Type B pancreatic cell (in vitro differentiated cells): ENCODE results near the gene TMEM176B. TPM values are rescaled to one million over a fixed set of nuclear protein-coding genes. Genes with fewer than 3 reads are reported as not detected.

Source experiments
- DNase-seq: peaks from one replicate; pipeline ENCODE4 v3.0.0; 2021; ENCODE audit warnings: mixed read lengths; ENCODE audit not compliant: unreplicated experiment; ENCODE audit errors: extremely low spot score
- H3K27ac Mint-ChIP-seq: 2 replicates; pipeline ENCODE4 v1.8.0; 2021; ENCODE audit warnings: mild to moderate bottlenecking, mixed read lengths
- H3K27me3 Mint-ChIP-seq: 2 replicates; pipeline ENCODE4 v1.8.0; 2021; ENCODE audit warnings: mixed read lengths
- H3K36me3 Mint-ChIP-seq: 2 replicates; pipeline ENCODE4 v1.8.0; 2021; ENCODE audit warnings: mixed read lengths
- H3K4me1 Mint-ChIP-seq: one replicate; pipeline ENCODE4 v1.8.0; 2021; ENCODE audit warnings: mixed read lengths; ENCODE audit not compliant: unreplicated experiment
- H3K4me3 Mint-ChIP-seq: 2 replicates; pipeline ENCODE4 v1.8.0; 2021; ENCODE audit warnings: mild to moderate bottlenecking, mixed read lengths
- H3K9me3 Mint-ChIP-seq: 2 replicates; pipeline ENCODE4 v1.8.0; 2021; ENCODE audit warnings: mixed read lengths
- total RNA-seq: library from RNA; stranded (reverse); gene quantifications from 2 replicates; pipeline ENCODE4 v1.2.1, GENCODE V29; 2021; ENCODE audit warnings: low replicate concordance
- TF ChIP-seq, protein P1 (sequence below): fragments of 200-600 bp; sonication (generic); conservative IDR thresholded peaks from 2 replicates; pipeline ENCODE4 v1.5.0; 2021; ENCODE audit warnings: antibody characterized with exemption, mild to moderate bottlenecking

Gene TMEM176B
- total RNA-seq, 1 donor from 2014 or later = 72.9 TPM

DNA sequence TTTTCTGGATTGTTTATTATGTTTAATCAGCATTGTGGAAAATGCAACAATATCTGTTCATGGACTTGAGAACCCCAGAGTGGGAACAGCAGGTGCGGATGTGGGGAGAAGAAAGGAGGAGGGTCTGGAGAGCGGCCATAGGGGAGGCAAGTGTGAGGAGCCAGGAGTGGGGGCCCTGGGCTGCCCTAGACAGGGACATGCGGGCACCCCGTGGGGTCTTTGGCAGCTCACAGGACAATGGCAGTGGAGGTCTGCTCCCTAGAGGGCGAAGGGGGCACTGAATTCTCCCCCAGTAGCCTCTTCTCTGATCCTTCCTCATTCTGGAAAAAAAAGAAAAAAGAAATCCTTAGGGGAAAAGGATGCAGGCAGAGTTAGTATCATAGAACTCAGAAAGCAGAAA, 8.9 kb downstream of the TMEM176B start:
- Mint-ChIP-seq H3K36me3 (no peaks in the 10 kb centered on the region), H3K27ac (no peak overlapping the region), H3K9me3 (no peaks in the 10 kb centered on the region), H3K27me3 (peaks cover 13% of the 10 kb centered on the region), H3K4me3 (no peak overlapping the region), H3K4me1 (peaks cover 7% of the 10 kb centered on the region)
- TF ChIP-seq, protein P1, sequence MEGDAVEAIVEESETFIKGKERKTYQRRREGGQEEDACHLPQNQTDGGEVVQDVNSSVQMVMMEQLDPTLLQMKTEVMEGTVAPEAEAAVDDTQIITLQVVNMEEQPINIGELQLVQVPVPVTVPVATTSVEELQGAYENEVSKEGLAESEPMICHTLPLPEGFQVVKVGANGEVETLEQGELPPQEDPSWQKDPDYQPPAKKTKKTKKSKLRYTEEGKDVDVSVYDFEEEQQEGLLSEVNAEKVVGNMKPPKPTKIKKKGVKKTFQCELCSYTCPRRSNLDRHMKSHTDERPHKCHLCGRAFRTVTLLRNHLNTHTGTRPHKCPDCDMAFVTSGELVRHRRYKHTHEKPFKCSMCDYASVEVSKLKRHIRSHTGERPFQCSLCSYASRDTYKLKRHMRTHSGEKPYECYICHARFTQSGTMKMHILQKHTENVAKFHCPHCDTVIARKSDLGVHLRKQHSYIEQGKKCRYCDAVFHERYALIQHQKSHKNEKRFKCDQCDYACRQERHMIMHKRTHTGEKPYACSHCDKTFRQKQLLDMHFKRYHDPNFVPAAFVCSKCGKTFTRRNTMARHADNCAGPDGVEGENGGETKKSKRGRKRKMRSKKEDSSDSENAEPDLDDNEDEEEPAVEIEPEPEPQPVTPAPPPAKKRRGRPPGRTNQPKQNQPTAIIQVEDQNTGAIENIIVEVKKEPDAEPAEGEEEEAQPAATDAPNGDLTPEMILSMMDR = no peak
- DNase-seq = no peak

DNA sequence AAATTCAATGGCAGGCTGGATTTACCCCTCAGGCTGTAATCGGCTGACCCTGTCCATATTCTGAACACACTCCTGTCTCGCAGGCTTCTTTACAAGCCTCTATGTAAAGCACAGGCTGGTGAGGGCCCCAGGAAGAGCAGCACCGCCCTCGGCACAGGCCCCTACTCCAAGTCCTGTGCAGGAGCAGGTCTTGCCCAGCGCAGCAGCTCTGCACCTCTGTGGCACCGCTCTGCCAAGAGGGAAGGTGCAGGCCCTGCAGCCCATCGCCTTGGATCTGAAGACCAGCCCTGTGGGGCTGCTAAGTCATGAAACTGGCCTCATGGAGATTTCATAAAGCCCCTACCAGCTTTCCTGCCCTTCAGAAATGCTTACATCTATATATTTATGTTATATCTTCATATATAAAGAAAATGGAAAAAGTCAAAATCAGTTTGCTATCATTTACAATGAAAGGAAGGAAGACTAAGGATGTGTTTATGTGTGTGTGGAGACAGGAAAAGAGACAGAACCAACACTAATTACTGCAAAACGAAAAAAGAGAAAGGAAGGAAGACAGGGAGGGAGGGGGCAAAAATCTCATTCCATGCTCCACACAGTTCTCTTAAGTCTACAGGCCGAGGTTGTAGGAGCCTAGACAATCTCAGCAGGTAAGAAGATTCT, 9.6 kb downstream of the TMEM176B start:
- Mint-ChIP-seq H3K27me3 (peaks cover 13% of the 10 kb centered on the region), H3K4me1 (peaks cover 11% of the 10 kb centered on the region), H3K36me3 (no peaks in the 10 kb centered on the region), H3K4me3 (no peak overlapping the region), H3K27ac (no peak overlapping the region), H3K9me3 (no peaks in the 10 kb centered on the region)
- DNase-seq = no peak
- TF ChIP-seq, protein P1 = no peak

DNA sequence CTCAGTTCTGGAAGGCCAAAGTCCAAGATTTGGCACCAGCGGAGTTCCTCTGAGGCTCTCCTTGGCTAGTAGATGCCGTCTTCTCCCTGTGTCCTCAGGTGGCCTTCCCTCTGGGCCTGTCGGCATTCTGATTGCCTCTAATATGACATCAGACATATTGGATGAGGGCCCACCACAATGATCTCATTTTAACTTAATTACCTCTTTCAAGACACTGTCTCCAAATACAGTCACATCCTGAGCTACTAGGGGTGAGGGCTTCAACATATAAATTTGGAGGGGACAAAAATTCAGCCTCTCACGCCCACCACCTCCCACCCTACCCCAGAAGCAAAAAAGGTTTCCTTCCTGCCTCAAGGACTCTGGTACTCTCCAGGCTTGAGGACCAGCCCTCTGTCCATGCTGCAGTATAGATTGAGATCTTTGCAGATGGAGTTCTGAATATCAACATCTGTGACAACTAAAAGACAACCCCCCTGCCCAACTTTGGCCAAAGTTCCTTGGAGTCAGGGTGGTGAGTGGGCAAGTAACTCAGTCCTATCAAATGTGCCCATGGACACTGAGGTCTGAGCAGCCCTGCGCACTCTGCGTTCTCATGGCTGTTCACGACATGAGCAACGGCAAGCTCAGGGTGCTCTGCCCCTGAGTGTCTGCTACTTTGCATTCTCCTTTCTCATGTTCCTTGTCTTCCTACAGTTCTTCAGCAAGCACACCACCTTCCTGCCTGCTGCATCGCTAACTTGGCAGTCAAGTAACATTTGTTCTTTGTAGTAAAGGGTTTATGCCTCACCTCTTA, 11.5 kb downstream of the TMEM176B start:
- no peak for DNase-seq
- H3K4me1 Mint-ChIP-seq = peaks cover 11% of the 10 kb centered on the region
- H3K9me3 Mint-ChIP-seq = no peaks in the 10 kb centered on the region
- TF ChIP-seq, protein P1 = no peak
- H3K27ac Mint-ChIP-seq = no peak overlapping the region
- no peaks in the 10 kb centered on the region for H3K36me3 Mint-ChIP-seq
- H3K4me3 Mint-ChIP-seq = no peak overlapping the region
- peaks cover 13% of the 10 kb centered on the region for H3K27me3 Mint-ChIP-seq

DNA sequence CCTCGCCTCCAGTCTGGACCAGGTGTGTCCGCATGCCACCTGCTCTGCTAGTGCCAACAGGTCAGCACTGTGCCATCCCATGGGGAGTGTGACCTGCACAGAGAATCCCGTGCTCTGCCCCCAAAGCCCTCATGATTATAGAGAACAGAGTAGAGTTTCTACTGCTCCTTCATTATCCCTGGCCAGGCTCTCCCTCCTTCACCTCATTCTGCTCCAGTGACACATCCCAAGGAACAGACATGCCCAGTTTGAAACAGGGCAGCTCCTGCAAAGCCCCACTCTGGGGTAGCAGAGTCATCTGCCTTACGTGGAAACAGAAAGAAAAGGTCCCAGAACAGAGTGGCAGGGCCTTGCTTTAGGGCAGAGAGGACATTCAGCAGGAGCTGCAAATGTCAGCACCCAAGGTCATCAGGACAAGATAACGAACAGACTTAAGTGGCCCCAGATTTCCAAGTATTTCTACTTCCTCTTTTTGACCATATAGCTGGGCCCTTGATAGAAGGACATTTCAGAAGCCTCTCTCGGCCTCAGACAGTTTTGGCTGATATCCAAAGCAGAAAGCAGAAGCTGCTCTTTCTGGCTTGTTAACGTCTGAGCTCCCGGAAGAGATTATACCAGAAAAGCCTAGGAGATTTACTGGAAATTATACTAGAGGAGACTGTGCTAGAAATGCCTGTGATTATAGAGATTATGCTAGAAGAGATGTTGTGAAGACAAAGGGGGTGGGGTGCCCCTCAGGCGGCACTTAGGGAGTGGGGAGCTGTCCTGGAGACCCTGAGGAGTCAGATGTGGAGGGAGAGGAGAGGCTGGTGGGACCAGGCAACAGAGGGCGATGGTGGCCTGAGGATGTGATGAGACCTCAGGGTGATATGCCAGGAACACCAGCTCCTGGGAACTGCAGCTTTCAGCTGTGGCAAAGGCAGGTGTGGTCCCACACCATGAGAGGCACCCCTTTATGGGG, 12.6 kb downstream of the TMEM176B start:
- Mint-ChIP-seq H3K27ac (peak overlapping the region; percentile 59), H3K9me3 (no peaks in the 10 kb centered on the region), H3K36me3 (no peaks in the 10 kb centered on the region), H3K4me3 (no peak overlapping the region), H3K27me3 (peaks cover 13% of the 10 kb centered on the region), H3K4me1 (peaks cover 11% of the 10 kb centered on the region)
- DNase-seq = no peak
- TF ChIP-seq, protein P1 = no peak

DNA sequence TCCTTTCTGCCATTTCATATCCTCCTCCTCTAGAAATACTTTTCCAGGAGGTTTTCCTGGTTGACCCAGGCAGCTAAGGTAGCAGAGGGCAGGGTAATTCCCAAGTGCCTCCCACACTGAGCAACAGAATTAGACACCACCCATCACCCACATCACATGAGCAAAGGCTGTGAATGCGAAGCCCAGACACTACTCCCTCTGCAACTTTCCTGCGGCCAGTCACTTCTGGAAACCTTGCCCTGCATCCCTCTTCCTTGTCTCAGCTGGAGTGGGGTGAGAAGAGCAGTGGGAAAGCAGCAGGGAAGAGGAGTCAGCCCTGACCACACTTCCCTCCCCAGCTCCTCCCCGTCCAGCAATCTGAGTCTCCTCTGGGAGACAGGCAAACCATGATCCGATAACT, 15.2 kb downstream of the TMEM176B start:
- Mint-ChIP-seq H3K27me3 (peaks cover 8% of the 10 kb centered on the region), H3K4me3 (no peak overlapping the region), H3K4me1 (peaks cover 11% of the 10 kb centered on the region), H3K27ac (no peak overlapping the region), H3K9me3 (no peaks in the 10 kb centered on the region), H3K36me3 (no peaks in the 10 kb centered on the region)
- TF ChIP-seq, protein P1 = no peak
- no peak for DNase-seq
